Mammary epithelial cell (primary cell): Measurements from ENCODE around the gene CRACDL.

Experiments used
- CTCF ChIP-seq, 2 donors: IDR thresholded peaks in 1 of 2; conservative IDR thresholded peaks in 1 of 2; 2 replicates each; pipeline ENCODE4 v1.5.1; 2011 to 2012; ENCODE audit warnings: inconsistent platforms in 2 of 2, low read length in 2 of 2, mild to moderate bottlenecking in 2 of 2, control low read depth in 1 of 2, low read depth in 1 of 2; ENCODE audit not compliant: insufficient read depth in 1 of 2; ENCODE audit errors: extremely low read depth in 1 of 2
- EZH2 ChIP-seq: IDR thresholded peaks from 2 replicates; pipeline ENCODE4 v1.6.1; 2012; ENCODE audit warnings: low read length, inconsistent platforms, borderline replicate concordance

- TF ChIP-seq CTCF (conservative IDR thresholded peaks at IDR 0.05 in 1 of 2, IDR thresholded peaks at IDR 0.05 in 1 of 2; ENCODE audit: extremely low read depth in 1 of 2, insufficient read depth in 1 of 2, low read depth in 1 of 2, low read length in 2 of 2) (no peak), EZH2 (no peak)
These were observed 61.8 kb downstream of the CRACDL start for GRCh38 chr2:98874186-98874689.
